Stimulated activated CD8-positive, alpha-beta memory T cell treated with anti-CD3 and anti-CD28 coated beads, Interleukin-4, amount 100 ng/mL, for 24 hours (primary cell): ENCODE measurements around the gene LRRFIP1.

Source experiments
- DNase-seq: peaks from one replicate; pipeline ENCODE4 v3.0.0-alpha.2; 2020; ENCODE audit warnings: low read depth

The LRRFIP1 gene

GRCh38 chr2:237616734-237617586, 10.4 kb upstream of the LRRFIP1 start:
- no peak for DNase-seq

- DNase-seq: no peak
Observed at GRCh38 chr2:237617587-237617982, 9.8 kb upstream of the LRRFIP1 start.

- DNase-seq: no peak
Observed at GRCh38 chr2:237618449-237618848, 8.9 kb upstream of the LRRFIP1 start.

- DNase-seq: no peak
Observed at GRCh38 chr2:237623428-237624403, 3.7 kb upstream of the LRRFIP1 start.

GRCh38 chr2:237624565-237624964, 2.8 kb upstream of the LRRFIP1 start:
- DNase-seq: no peak

- no peak for DNase-seq
Observed at GRCh38 chr2:237625216-237625705, 2.1 kb upstream of the LRRFIP1 start.

GRCh38 chr2:237625777-237626176, 1.6 kb upstream of the LRRFIP1 start:
- DNase-seq: no peak

- no peak for DNase-seq
Observed at GRCh38 chr2:237626813-237627440, 460 bp upstream of the LRRFIP1 start.

GRCh38 chr2:237628247-237629187, 1.1 kb downstream of the LRRFIP1 start:
- DNase-seq: no peak

GRCh38 chr2:237629188-237629534, 1.8 kb downstream of the LRRFIP1 start:
- no peak for DNase-seq

GRCh38 chr2:237629739-237630138, 2.4 kb downstream of the LRRFIP1 start:
- DNase-seq: no peak

GRCh38 chr2:237630216-237631000, 3.0 kb downstream of the LRRFIP1 start:
- DNase-seq: no peak

- no peak for DNase-seq
Observed at GRCh38 chr2:237631007-237631785, 3.8 kb downstream of the LRRFIP1 start.

- no peak for DNase-seq
Observed at GRCh38 chr2:237631801-237632585, 4.6 kb downstream of the LRRFIP1 start.

- no peak for DNase-seq
Observed at GRCh38 chr2:237633061-237633561, 5.7 kb downstream of the LRRFIP1 start.

GRCh38 chr2:237636578-237636977, 9.2 kb downstream of the LRRFIP1 start:
- DNase-seq: no peak

GRCh38 chr2:237637429-237638135, 10.2 kb downstream of the LRRFIP1 start:
- DNase-seq: no peak

GRCh38 chr2:237638176-237638575, 10.8 kb downstream of the LRRFIP1 start:
- DNase-seq: no peak
